IMR-90 (cell line): ENCODE results near the gene DNAJB8. TPM values are rescaled to one million over a fixed set of nuclear protein-coding genes. Genes with fewer than 3 reads are reported as not detected.

ENCODE experiments used
- ATAC-seq: fragments of 200-7000 bp; cut with Tn5 transposase; 2 replicates; pipeline ENCODE4 v1.9.1; 2020; ENCODE audit warnings: low read depth, mild to moderate bottlenecking, moderate library complexity
- BruUV-seq: library from RNA; stranded (reverse); fragments of 400-500 nt; replicated peaks from 2 replicates; lab custom pipeline; 2021; lab: Mats Ljungman, UMichigan
- CTCF ChIA-PET: fragments of 300-600 bp; formaldehyde crosslinking; extraction: SDS; loops from one replicate; lab custom pipeline; 2021; ENCODE audit warnings: antibody characterized with exemption; lab: Yijun Ruan, JAX
- POLR2A ChIA-PET: fragments of 300-600 bp; sonication (Branson Sonifier 250); formaldehyde crosslinking; loops from one replicate; lab custom pipeline; 2022; ENCODE audit warnings: antibody characterized with exemption; ENCODE audit not compliant: unreplicated experiment; lab: Charles Lee
- DNase-seq: peaks from one replicate; pipeline ENCODE4 v3.0.0; 2013
- H2AFZ ChIP-seq: replicated peaks from 2 replicates; pipeline ENCODE3; 2013; ENCODE audit warnings: low read length, mild to moderate bottlenecking; ENCODE audit not compliant: poor library complexity
- H2AK5ac ChIP-seq: 2 replicates; pipeline ENCODE4 v1.6.1; 2013; ENCODE audit warnings: low read depth, low read length, inconsistent platforms
- H2AK9ac ChIP-seq: replicated peaks from 2 replicates; pipeline ENCODE3; 2013; ENCODE audit warnings: mild to moderate bottlenecking, low read depth, low read length, moderate library complexity; ENCODE audit not compliant: poor library complexity
- H2BK120ac ChIP-seq: 2 replicates; pipeline ENCODE4 v1.6.1; 2013; ENCODE audit warnings: low read depth, low read length, inconsistent platforms
- H2BK15ac ChIP-seq: 3 replicates; pipeline ENCODE4 v1.6.1; 2013; ENCODE audit warnings: low read depth, low read length, inconsistent platforms
- H2BK20ac ChIP-seq: 2 replicates; pipeline ENCODE4 v1.6.1; 2013; ENCODE audit warnings: low read depth, mild to moderate bottlenecking, inconsistent platforms, low read length, moderate library complexity
- H2BK5ac ChIP-seq: 2 replicates; pipeline ENCODE4 v1.6.1; 2013; ENCODE audit warnings: mild to moderate bottlenecking, low read depth, low read length, inconsistent platforms; ENCODE audit not compliant: poor library complexity, severe bottlenecking
- H3K14ac ChIP-seq: replicated peaks from 2 replicates; pipeline ENCODE4 v1.6.1; 2013; ENCODE audit warnings: low read depth, low read length, inconsistent platforms
- H3K18ac ChIP-seq: 2 replicates; pipeline ENCODE4 v1.6.1; 2013; ENCODE audit warnings: low read depth, low read length, control low read depth
- H3K23ac ChIP-seq: 2 replicates; pipeline ENCODE4 v1.6.1; 2013; ENCODE audit warnings: low read depth, low read length, inconsistent platforms
- H3K27ac ChIP-seq: 2 replicates; pipeline ENCODE4 v1.5.1; 2013; ENCODE audit warnings: mild to moderate bottlenecking, control low read depth, low read length; ENCODE audit not compliant: insufficient read depth
- H3K27me3 ChIP-seq: 2 replicates; pipeline ENCODE4 v1.6.1; 2013; ENCODE audit warnings: low read length; ENCODE audit not compliant: control insufficient read depth, insufficient read depth
- H3K36me3 ChIP-seq: 2 replicates; pipeline ENCODE4 v1.6.1; 2013; ENCODE audit warnings: low read length, mixed read lengths; ENCODE audit not compliant: control insufficient read depth, insufficient read depth
- H3K4ac ChIP-seq: 2 replicates; pipeline ENCODE4 v1.6.1; 2013; ENCODE audit warnings: low read depth, low read length, inconsistent platforms
- H3K4me1 ChIP-seq: 2 replicates; pipeline ENCODE4 v1.6.1; 2013; ENCODE audit warnings: low read length, mixed read lengths; ENCODE audit not compliant: control insufficient read depth, insufficient read depth
- H3K4me2 ChIP-seq: 2 replicates; pipeline ENCODE4 v1.6.1; 2013; ENCODE audit warnings: low read depth, mild to moderate bottlenecking, control low read depth, low read length, moderate library complexity
- H3K4me3 ChIP-seq: 2 replicates; pipeline ENCODE4 v1.5.1; 2013; ENCODE audit warnings: low read depth, mild to moderate bottlenecking, control low read depth, low read length, moderate library complexity; ENCODE audit not compliant: insufficient read depth
- H3K56ac ChIP-seq: 2 replicates; pipeline ENCODE4 v1.6.1; 2013; ENCODE audit warnings: low read length, inconsistent platforms; ENCODE audit not compliant: insufficient read depth; ENCODE audit errors: extremely low read depth
- H3K79me1 ChIP-seq, 2 experiments: 2 replicates each; pipeline ENCODE4 v1.6.1; 2013; ENCODE audit warnings: low read length in 2 of 2, inconsistent platforms in 1 of 2, low read depth in 1 of 2
- H3K9ac ChIP-seq: 2 replicates; pipeline ENCODE4 v1.6.1; 2013; ENCODE audit warnings: low read depth, low read length, control low read depth
- H3K9me1 ChIP-seq: 2 replicates; pipeline ENCODE4 v1.6.1; 2013; ENCODE audit warnings: low read length, inconsistent platforms; ENCODE audit not compliant: insufficient read depth
- H3K9me3 ChIP-seq: 2 replicates; pipeline ENCODE4 v1.6.1; 2013; ENCODE audit warnings: low read length; ENCODE audit not compliant: control insufficient read depth, insufficient read depth
- H4K20me1 ChIP-seq: 2 replicates; pipeline ENCODE4 v1.6.1; 2013; ENCODE audit warnings: low read length, inconsistent platforms; ENCODE audit not compliant: insufficient read depth
- H4K5ac ChIP-seq: 2 replicates; pipeline ENCODE4 v1.6.1; 2013; ENCODE audit warnings: mild to moderate bottlenecking, low read depth, low read length, control low read depth
- H4K8ac ChIP-seq, 2 experiments: 2 replicates each; pipeline ENCODE4 v1.6.1; 2013; ENCODE audit warnings: low read depth in 2 of 2, low read length in 2 of 2, control low read depth in 1 of 2, inconsistent platforms in 1 of 2
- H4K91ac ChIP-seq: 2 replicates; pipeline ENCODE4 v1.6.1; 2013; ENCODE audit warnings: low read depth, low read length, inconsistent platforms; ENCODE audit not compliant: insufficient read depth
- BHLHE40 ChIP-seq: fragments of 150-350 bp; IDR thresholded peaks from 2 replicates; pipeline ENCODE4 v1.6.1; 2016; ENCODE audit warnings: mild to moderate bottlenecking, low read depth, low read length
- CEBPB ChIP-seq: IDR thresholded peaks from 2 replicates; pipeline ENCODE4 v1.6.1; 2012; ENCODE audit warnings: low read depth, low read length, improper control_type of control experiment
- CHD1 ChIP-seq: IDR thresholded peaks from 2 replicates; pipeline ENCODE4 v1.6.1; 2012; ENCODE audit warnings: low read depth, low read length, improper control_type of control experiment
- FOS ChIP-seq: fragments of 150-350 bp; IDR thresholded peaks from 2 replicates; pipeline ENCODE4 v1.6.1; 2016; ENCODE audit warnings: low read depth, low read length
- MAFK ChIP-seq: IDR thresholded peaks from 2 replicates; pipeline ENCODE4 v1.6.1; 2012; ENCODE audit warnings: low read depth, low read length, improper control_type of control experiment
- MAZ ChIP-seq: IDR thresholded peaks from 2 replicates; pipeline ENCODE4 v1.6.1; 2012; ENCODE audit warnings: low read depth, mild to moderate bottlenecking, low read length, improper control_type of control experiment, moderate library complexity, borderline replicate concordance
- NFE2L2 ChIP-seq: fragments of 150-350 bp; IDR thresholded peaks from 2 replicates; pipeline ENCODE4 v1.6.1; 2016; ENCODE audit warnings: low read depth, mild to moderate bottlenecking, low read length
- POLR2A ChIP-seq: IDR thresholded peaks from 2 replicates; pipeline ENCODE4 v1.6.1; 2012; ENCODE audit warnings: mild to moderate bottlenecking, low read depth, low read length
- RCOR1 ChIP-seq: IDR thresholded peaks from 2 replicates; pipeline ENCODE4 v1.6.1; 2012; ENCODE audit warnings: mild to moderate bottlenecking, low read length, improper control_type of control experiment; ENCODE audit not compliant: insufficient replicate concordance
- RFX5 ChIP-seq: IDR thresholded peaks from 2 replicates; pipeline ENCODE4 v1.8.0; 2012; ENCODE audit warnings: low read depth, mild to moderate bottlenecking, low read length, moderate library complexity
- WGBS, 2 experiments: methylation state at CpG; one replicate each; pipeline versions ENCODE4 v1.1.5 to v1.1.7; 2013; ENCODE audit warnings: missing lambda C conversion rate in 2 of 2; ENCODE audit not compliant: insufficient read length in 1 of 2; ENCODE audit errors: extremely low coverage in 2 of 2; 5-methylcytosine and 5-hydroxymethylcytosine counted together
- dilution Hi-C: fragments of 300-500 bp; cut with HindIII; formaldehyde crosslinking; loops from one replicate; pipeline ENCODE4 v1.14.3; 2018; ENCODE audit warnings: low sequenced_read_pairs; ENCODE audit not compliant: unreplicated experiment
- in situ Hi-C: fragments of 300-500 bp; cut with MboI; formaldehyde crosslinking; loops from 3 replicates; pipeline ENCODE4 v1.14.3; 2019; ENCODE audit warnings: low sequenced_read_pairs, inconsistent platforms, mixed read lengths
- intact Hi-C: fragments of 100-400 bp; cut with micrococcal nuclease; formaldehyde crosslinking; loops from 2 replicates; pipeline ENCODE4 v1.10.0; 2022
- polyA plus RNA-seq, 3 experiments: library from polyadenylated mRNA; depleted of rRNA; stranded (reverse); fragments of >200 nt; gene quantifications; 2 replicates each; pipeline ENCODE4 v1.2.3, GENCODE V29; 2012; ENCODE audit warnings: low replicate concordance in 1 of 3
- total RNA-seq: library from RNA; depleted of rRNA; stranded (reverse); fragments of >200 nt; gene quantifications from 2 replicates; pipeline ENCODE4 v1.2.3, GENCODE V29; 2012
- TF ChIP-seq, protein P1 (sequence below): fragments of 150-350 bp; IDR thresholded peaks from 2 replicates; pipeline ENCODE4 v1.6.1; 2017; ENCODE audit warnings: mild to moderate bottlenecking, antibody characterized with exemption, low read length, low read depth
- TF ChIP-seq, protein P2 (sequence below): fragments of 150-350 bp; IDR thresholded peaks from 2 replicates; pipeline ENCODE4 v1.6.1; 2016; ENCODE audit warnings: low read depth, mild to moderate bottlenecking, low read length, moderate library complexity, borderline replicate concordance
- TF ChIP-seq, protein P3 (sequence below): conservative IDR thresholded peaks from 2 replicates; pipeline ENCODE4 v1.5.1; 2012; ENCODE audit warnings: mild to moderate bottlenecking, low read depth, low read length, improper control_type of control experiment

The DNAJB8 gene
- total and polyA plus RNA-seq, 2 of the 4 experiments (the other 2 are of a cell fraction): not detected

DNA sequence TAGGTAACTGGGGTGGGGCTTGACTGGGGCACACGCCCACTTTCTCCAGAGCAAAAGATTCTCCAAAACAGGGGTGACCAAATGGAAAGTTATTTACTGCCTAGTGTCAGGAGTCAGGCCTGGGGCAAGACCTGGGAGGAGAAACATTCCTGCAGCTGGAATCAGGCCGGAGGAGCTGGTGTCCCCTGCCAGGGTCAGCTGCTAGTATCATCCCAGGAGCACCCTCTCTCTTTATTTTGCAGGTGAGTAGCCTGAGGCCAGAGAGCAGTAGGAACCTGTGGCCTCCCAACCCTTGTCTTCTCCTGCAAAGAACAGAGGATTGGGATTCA is 32.9 kb downstream of the DNAJB8 start:
- Histone ChIP-seq H3K4me2 (no peak overlapping the region), H3K9me3 (peaks cover 3% of the 10 kb centered on the region; the same call in 1 of the 2 replicates), H2AK5ac (no peak overlapping the region), H3K27ac (no peak overlapping the region), H3K9ac (no peak overlapping the region), H2BK20ac (no peak overlapping the region), H3K23ac (no peak overlapping the region), H3K4ac (no peak overlapping the region), H2AK9ac (no peak overlapping the region), H4K8ac (no peak overlapping the region), H2BK15ac (no peak overlapping the region), H3K79me1 (no peaks in the 10 kb centered on the region), H3K9me1 (no peaks in the 10 kb centered on the region), H3K18ac (no peak overlapping the region), H3K4me1 (peaks cover 2% of the 10 kb centered on the region; the same call in 1 of the 2 replicates), H3K56ac (no peak overlapping the region), H3K4me3 (no peak overlapping the region), H4K5ac (no peak overlapping the region), H4K91ac (no peak overlapping the region), H3K14ac (no peak overlapping the region), H2BK5ac (no peak overlapping the region), H4K20me1 (no peaks in the 10 kb centered on the region; the same call in 1 of the 2 replicates), H3K27me3 (peaks cover 70% of the 10 kb centered on the region), H2BK120ac (no peak overlapping the region), H3K36me3 (no peaks in the 10 kb centered on the region), H2AFZ (no peak overlapping the region)
- no peak for TF ChIP-seq RCOR1
- no peak for TF ChIP-seq BHLHE40
- TF ChIP-seq CHD1: no peak
- no peak for TF ChIP-seq NFE2L2
- no peak for TF ChIP-seq FOS
- TF ChIP-seq, protein P1, sequence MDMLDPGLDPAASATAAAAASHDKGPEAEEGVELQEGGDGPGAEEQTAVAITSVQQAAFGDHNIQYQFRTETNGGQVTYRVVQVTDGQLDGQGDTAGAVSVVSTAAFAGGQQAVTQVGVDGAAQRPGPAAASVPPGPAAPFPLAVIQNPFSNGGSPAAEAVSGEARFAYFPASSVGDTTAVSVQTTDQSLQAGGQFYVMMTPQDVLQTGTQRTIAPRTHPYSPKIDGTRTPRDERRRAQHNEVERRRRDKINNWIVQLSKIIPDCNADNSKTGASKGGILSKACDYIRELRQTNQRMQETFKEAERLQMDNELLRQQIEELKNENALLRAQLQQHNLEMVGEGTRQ: no peak
- no peak for TF ChIP-seq MAFK
- TF ChIP-seq, protein P2, sequence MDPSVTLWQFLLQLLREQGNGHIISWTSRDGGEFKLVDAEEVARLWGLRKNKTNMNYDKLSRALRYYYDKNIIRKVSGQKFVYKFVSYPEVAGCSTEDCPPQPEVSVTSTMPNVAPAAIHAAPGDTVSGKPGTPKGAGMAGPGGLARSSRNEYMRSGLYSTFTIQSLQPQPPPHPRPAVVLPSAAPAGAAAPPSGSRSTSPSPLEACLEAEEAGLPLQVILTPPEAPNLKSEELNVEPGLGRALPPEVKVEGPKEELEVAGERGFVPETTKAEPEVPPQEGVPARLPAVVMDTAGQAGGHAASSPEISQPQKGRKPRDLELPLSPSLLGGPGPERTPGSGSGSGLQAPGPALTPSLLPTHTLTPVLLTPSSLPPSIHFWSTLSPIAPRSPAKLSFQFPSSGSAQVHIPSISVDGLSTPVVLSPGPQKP: no peak
- no peak for TF ChIP-seq MAZ
- TF ChIP-seq CEBPB: no peak
- TF ChIP-seq, protein P3, sequence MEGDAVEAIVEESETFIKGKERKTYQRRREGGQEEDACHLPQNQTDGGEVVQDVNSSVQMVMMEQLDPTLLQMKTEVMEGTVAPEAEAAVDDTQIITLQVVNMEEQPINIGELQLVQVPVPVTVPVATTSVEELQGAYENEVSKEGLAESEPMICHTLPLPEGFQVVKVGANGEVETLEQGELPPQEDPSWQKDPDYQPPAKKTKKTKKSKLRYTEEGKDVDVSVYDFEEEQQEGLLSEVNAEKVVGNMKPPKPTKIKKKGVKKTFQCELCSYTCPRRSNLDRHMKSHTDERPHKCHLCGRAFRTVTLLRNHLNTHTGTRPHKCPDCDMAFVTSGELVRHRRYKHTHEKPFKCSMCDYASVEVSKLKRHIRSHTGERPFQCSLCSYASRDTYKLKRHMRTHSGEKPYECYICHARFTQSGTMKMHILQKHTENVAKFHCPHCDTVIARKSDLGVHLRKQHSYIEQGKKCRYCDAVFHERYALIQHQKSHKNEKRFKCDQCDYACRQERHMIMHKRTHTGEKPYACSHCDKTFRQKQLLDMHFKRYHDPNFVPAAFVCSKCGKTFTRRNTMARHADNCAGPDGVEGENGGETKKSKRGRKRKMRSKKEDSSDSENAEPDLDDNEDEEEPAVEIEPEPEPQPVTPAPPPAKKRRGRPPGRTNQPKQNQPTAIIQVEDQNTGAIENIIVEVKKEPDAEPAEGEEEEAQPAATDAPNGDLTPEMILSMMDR: no peak
- no peak for TF ChIP-seq POLR2A
- TF ChIP-seq RFX5: no peak
- intact Hi-C loops (no loop called here), dilution Hi-C loops (no loop called here), in situ Hi-C loops (loop anchor here (5.0 kb wide), 1 partner anchor 68 kb away; no protein-coding TSS in a partner anchor)
- ATAC-seq (no peak), DNase-seq (no peak)
- CTCF ChIA-PET: interaction anchor here (1.1 kb wide), 1 partner anchor 8 kb away, joined by 4 read pairs; no protein-coding TSS in a partner anchor
- no TSS peak for BruUV-seq
- POLR2A ChIA-PET: no interaction called here
- WGBS, 2 experiments: 40% methylated on average over 1 of the region's 2 CpGs; no CpG with 5 or more reads in 1 of the 2 experiments
